HCT116 (cell line): ENCODE data around the gene ERGIC1. TPM values are rescaled to one million over a fixed set of nuclear protein-coding genes. Genes with fewer than 3 reads are reported as not detected.
"Not testable (repeated sequence)": the region's sequence is repeated elsewhere in the genome, so short reads cannot be mapped to it uniquely, and the experiment has no call there.

Experiments
- ATAC-seq: fragments of 200-7000 bp; cut with Tn5 transposase; 2 replicates; pipeline ENCODE4 v1.9.1; 2020; ENCODE audit warnings: mild to moderate bottlenecking, moderate library complexity
- BruUV-seq: library from RNA; stranded (reverse); fragments of 400-500 nt; replicated peaks from 2 replicates; lab custom pipeline; 2021; lab: Mats Ljungman, UMichigan
- CTCF ChIA-PET: fragments of 300-600 bp; sonication (Branson Sonifier 250); formaldehyde crosslinking; loops from one replicate; lab custom pipeline; 2021; ENCODE audit warnings: antibody characterized with exemption; lab: Charles Lee
- POLR2A ChIA-PET: fragments of 300-600, 350-600 bp; sonication (Branson Sonifier 250); formaldehyde crosslinking; loops from one replicate; lab custom pipeline; 2021; ENCODE audit warnings: antibody characterized with exemption; lab: Charles Lee
- RAD21 ChIA-PET, 2 experiments: fragments of 300-600 bp; sonication (Branson Sonifier 250); formaldehyde crosslinking; loops; one replicate each; lab custom pipeline; 2023; ENCODE audit warnings: low total read pairs in 2 of 2; ENCODE audit not compliant: uncharacterized antibody in 2 of 2, unreplicated experiment in 2 of 2, low non-redundant PET in 1 of 2; lab: Charles Lee
- DNase-seq: peaks from one replicate; pipeline ENCODE4 v3.0.0-alpha.2; 2010; ENCODE audit warnings: low read depth, low spot score
- H2AFZ ChIP-seq: fragments of 200-600 bp; shearing (Covaris generic), sonication (generic); 2 replicates; pipeline ENCODE4 v1.6.1; 2017; ENCODE audit warnings: low read depth, mixed run types, mixed read lengths, antibody characterized with exemption, low read length; ENCODE audit not compliant: poor library complexity, severe bottlenecking
- H3K27ac ChIP-seq: 2 replicates; pipeline ENCODE4 v1.5.1; 2012; ENCODE audit warnings: low read depth, low read length
- H3K27me3 ChIP-seq: fragments of 200-600 bp; sonication (generic); 2 replicates; pipeline ENCODE4 v1.6.1; 2016; ENCODE audit warnings: mixed run types, low read length, mixed read lengths; ENCODE audit not compliant: insufficient read depth
- H3K36me3 ChIP-seq, 2 experiments: fragments of 200-500 bp in 1 of 2; fragments of 200-600 bp in 1 of 2; sonication (Bioruptor generic) in 1 of 2; sonication (generic) in 1 of 2; 2 replicates each; pipeline versions ENCODE4 v1.5.1 to v1.6.1; 2014 to 2016; ENCODE audit warnings: low read length in 2 of 2, inconsistent platforms in 1 of 2, mixed read lengths in 1 of 2, mixed run types in 1 of 2; ENCODE audit not compliant: insufficient read depth in 2 of 2, control insufficient read depth in 1 of 2
- H3K4me1 ChIP-seq, 2 experiments: fragments of 200-600 bp in 1 of 2; sonication (generic) in 1 of 2; 2 replicates each; pipeline versions ENCODE4 v1.5.1 to v1.6.1; 2012 to 2017; ENCODE audit warnings: low read length in 2 of 2, inconsistent platforms in 1 of 2, mild to moderate bottlenecking in 1 of 2, mixed read lengths in 1 of 2, mixed run types in 1 of 2, moderate library complexity in 1 of 2; ENCODE audit not compliant: insufficient read depth in 2 of 2, control insufficient read depth in 1 of 2
- H3K4me2 ChIP-seq: fragments of 200-600 bp; sonication (generic); 2 replicates; pipeline ENCODE4 v1.6.1; 2017; ENCODE audit warnings: mixed run types, low read length, mixed read lengths
- H3K4me3 ChIP-seq, 2 experiments: fragments of 200-600 bp in 1 of 2; sonication (generic) in 1 of 2; replicated peaks in 1 of 2; 2 replicates each; pipeline ENCODE4 v1.5.1; 2011 to 2016; ENCODE audit warnings: low read length in 2 of 2, control low read depth in 1 of 2, low read depth in 1 of 2, mild to moderate bottlenecking in 1 of 2, mixed read lengths in 1 of 2, mixed run types in 1 of 2
- H3K79me2 ChIP-seq: fragments of 200-600 bp; sonication (generic); 2 replicates; pipeline ENCODE4 v1.6.1; 2017; ENCODE audit warnings: mild to moderate bottlenecking, mixed run types, low read length, moderate library complexity, mixed read lengths; ENCODE audit not compliant: insufficient read depth
- H3K9ac ChIP-seq: fragments of 200-600 bp; sonication (generic); 2 replicates; pipeline ENCODE4 v1.6.1; 2016; ENCODE audit warnings: low read length, mixed read lengths
- H3K9me2 ChIP-seq: fragments of 200-600 bp; sonication (generic), shearing (Covaris generic); 2 replicates; pipeline ENCODE4 v1.6.1; 2017; ENCODE audit warnings: mixed run types, mild to moderate bottlenecking, moderate library complexity; ENCODE audit not compliant: insufficient read depth
- H3K9me3 ChIP-seq, 2 experiments: fragments of 200-500 bp in 1 of 2; fragments of 200-600 bp in 1 of 2; sonication (Bioruptor generic) in 1 of 2; sonication (generic) in 1 of 2; 2 replicates each; pipeline ENCODE4 v1.6.1; 2014 to 2017; ENCODE audit warnings: low read length in 2 of 2, mixed read lengths in 2 of 2, inconsistent platforms in 1 of 2, low read depth in 1 of 2, mild to moderate bottlenecking in 1 of 2, mixed run types in 1 of 2, moderate library complexity in 1 of 2; ENCODE audit not compliant: control insufficient read depth in 1 of 2, insufficient read depth in 1 of 2
- H4K20me1 ChIP-seq: fragments of 200-600 bp; sonication (generic), shearing (Covaris generic); 2 replicates; pipeline ENCODE4 v1.6.1; 2017; ENCODE audit warnings: mixed run types, mild to moderate bottlenecking, moderate library complexity; ENCODE audit not compliant: insufficient read depth
- CBX3 ChIP-seq: IDR thresholded peaks from 2 replicates; pipeline ENCODE4 v1.6.1; 2012; ENCODE audit warnings: low read depth
- FOSL1 ChIP-seq: IDR thresholded peaks from 2 replicates; pipeline ENCODE4 v1.6.1; 2012; ENCODE audit warnings: low read depth
- JUND ChIP-seq: IDR thresholded peaks from 2 replicates; pipeline ENCODE4 v1.6.1; 2012
- POLR2A ChIP-seq: IDR thresholded peaks from 2 replicates; pipeline ENCODE4 v1.7.0; 2011; ENCODE audit warnings: borderline replicate concordance; ENCODE audit not compliant: insufficient read depth, insufficient read length; ENCODE audit errors: extremely low read depth
- POLR2AphosphoS5 ChIP-seq: IDR thresholded peaks from 2 replicates; pipeline ENCODE4 v1.6.1; 2011; ENCODE audit warnings: mild to moderate bottlenecking, low read depth, low read length, moderate library complexity
- SP1 ChIP-seq: IDR thresholded peaks from 2 replicates; pipeline ENCODE4 v1.6.1; 2012; ENCODE audit warnings: low read depth
- TCF7L2 ChIP-seq: IDR thresholded peaks from 2 replicates; pipeline ENCODE4 v1.7.0; 2011; ENCODE audit warnings: borderline replicate concordance, inconsistent platforms; ENCODE audit not compliant: insufficient read depth, insufficient read length; ENCODE audit errors: extremely low read depth
- ZNF274 ChIP-seq: fragments of 200-500 bp; sonication (Bioruptor generic); IDR thresholded peaks from 2 replicates; pipeline ENCODE4 v1.6.1; 2014; ENCODE audit warnings: mild to moderate bottlenecking, low read depth, low read length, inconsistent platforms
- intact Hi-C: fragments of 100-400 bp; cut with micrococcal nuclease; formaldehyde crosslinking; loops from 2 replicates; pipeline ENCODE4 v1.10.0; 2022
- total RNA-seq: library from RNA; stranded (reverse); gene quantifications from one replicate; pipeline ENCODE4 v1.2.1, GENCODE V29; 2021; ENCODE audit not compliant: unreplicated experiment

Gene ERGIC1
- total RNA-seq, 1 experiment from 2014 or later = 73.3 TPM

DNA sequence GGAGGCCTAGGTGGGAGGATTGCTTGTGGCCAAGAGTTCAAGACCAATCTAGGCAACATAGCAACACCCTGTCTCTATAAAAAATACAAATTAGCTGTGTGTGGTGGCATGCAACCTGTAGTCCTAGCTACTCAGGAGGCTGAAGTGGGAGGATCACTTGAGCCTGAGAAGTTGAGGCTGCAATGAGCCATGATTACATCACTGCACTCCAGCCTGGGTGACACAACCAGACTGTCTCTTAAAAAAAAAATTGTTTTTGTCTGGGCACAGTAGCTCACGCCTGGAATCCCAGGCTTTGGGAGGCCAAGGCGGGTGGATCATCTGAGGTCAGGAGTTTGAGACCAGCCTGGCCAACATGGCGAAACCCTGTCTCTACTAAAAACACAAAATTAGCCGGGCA lies 23.1 kb upstream of the ERGIC1 start:
- CTCF ChIA-PET, POLR2A ChIA-PET, intact Hi-C loops: not testable (repeated sequence)

DNA sequence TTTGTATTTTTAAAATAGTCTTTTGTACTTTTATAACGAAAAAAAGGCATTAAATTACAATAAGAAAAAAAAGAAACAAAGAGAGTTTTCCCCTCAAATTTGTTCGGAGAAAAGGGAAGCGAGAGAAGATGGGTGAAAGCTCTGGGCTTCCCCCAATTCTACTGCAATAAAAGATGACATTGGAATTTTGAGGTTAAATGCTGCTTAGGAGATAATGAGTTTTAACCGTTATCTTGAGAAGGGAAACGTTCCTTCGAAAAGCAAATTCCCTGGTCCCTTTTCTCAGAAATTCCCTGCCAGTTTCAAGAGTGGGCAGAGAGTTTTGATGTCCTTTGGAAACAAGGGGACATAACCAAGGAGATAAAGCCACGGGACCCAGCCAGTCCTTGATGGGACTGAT lies 18.4 kb upstream of the ERGIC1 start:
- Histone ChIP-seq H3K36me3 (no peaks in the 10 kb centered on the region), H3K79me2 (no peaks in the 10 kb centered on the region), H3K27me3 (no peaks in the 10 kb centered on the region), H3K27ac (no peak overlapping the region), H4K20me1 (no peaks in the 10 kb centered on the region), H3K9me3 (no peaks in the 10 kb centered on the region), H3K4me2 (no peak overlapping the region), H2AFZ (no peak overlapping the region), H3K9ac (no peak overlapping the region), H3K9me2 (no peaks in the 10 kb centered on the region), H3K4me3 (no peak overlapping the region), H3K4me1 (peaks cover 7 to 25% of the 10 kb centered on the region in 2 experiments; a peak in 3 of 4 replicates)
- no peak for ATAC-seq
- RAD21 ChIA-PET = no interaction called here
- no peak for DNase-seq
- POLR2A ChIA-PET = no interaction called here
- BruUV-seq = no TSS peak
- TF ChIP-seq CBX3 = no peak
- TF ChIP-seq JUND = no peak
- no peak for TF ChIP-seq TCF7L2
- TF ChIP-seq POLR2A = no peak
- TF ChIP-seq POLR2AphosphoS5 = no peak
- TF ChIP-seq ZNF274 = no peak
- no peak for TF ChIP-seq SP1
- TF ChIP-seq FOSL1 = no peak
- CTCF ChIA-PET = no interaction called here
- intact Hi-C loops = no loop called here

More for the DNA sequence above, 23.1 kb upstream of the ERGIC1 start:
- H3K27ac ChIP-seq, H3K4me2 ChIP-seq, H2AFZ ChIP-seq, DNase-seq, BruUV-seq, RAD21 ChIA-PET, H3K79me2 ChIP-seq, H3K9me2 ChIP-seq, ATAC-seq, H3K36me3 ChIP-seq, H3K4me3 ChIP-seq, H3K27me3 ChIP-seq, H4K20me1 ChIP-seq, H3K9ac ChIP-seq, H3K9me3 ChIP-seq: not testable (repeated sequence)
- H3K4me1 ChIP-seq = peaks cover 21 to 22% of the 10 kb centered on the region in 2 experiments
